OCI-LY7 (cell line): ENCODE results near the gene CFAP141. TPM values are rescaled to one million over a fixed set of nuclear protein-coding genes. Genes with fewer than 3 reads are reported as not detected.

Source experiments
- BruUV-seq: library from RNA; stranded (reverse); fragments of 400-500 nt; replicated peaks from 2 replicates; lab custom pipeline; 2021; lab: Mats Ljungman, UMichigan
- CTCF ChIA-PET: fragments of 300-600 bp; sonication (Branson Sonifier 250); formaldehyde crosslinking; loops from one replicate; lab custom pipeline; 2022; ENCODE audit warnings: antibody characterized with exemption; ENCODE audit not compliant: unreplicated experiment; lab: Charles Lee
- POLR2A ChIA-PET: fragments of 300-600 bp; sonication (Branson Sonifier 250); formaldehyde crosslinking; loops from one replicate; lab custom pipeline; 2022; ENCODE audit warnings: antibody characterized with exemption; lab: Charles Lee
- DNase-seq: peaks from one replicate; pipeline ENCODE4 v3.0.0-alpha.2; 2015; ENCODE audit warnings: low spot score
- H2AFZ ChIP-seq: fragments of 200-600 bp; sonication (generic), shearing (Covaris generic); 2 replicates; pipeline ENCODE4 v1.6.1; 2014; ENCODE audit warnings: mild to moderate bottlenecking, antibody characterized with exemption, low read length, moderate library complexity
- H3K27ac ChIP-seq: fragments of 200-600 bp; sonication (generic); 2 replicates; pipeline ENCODE4 v1.5.1; 2014; ENCODE audit warnings: mixed run types, low read depth, mild to moderate bottlenecking, moderate library complexity, low read length, inconsistent platforms; ENCODE audit not compliant: poor library complexity, severe bottlenecking
- H3K36me3 ChIP-seq: fragments of 200-600 bp; sonication (generic); 2 replicates; pipeline ENCODE4 v1.6.1; 2014; ENCODE audit warnings: mild to moderate bottlenecking, antibody characterized with exemption, low read length, moderate library complexity, mixed read lengths; ENCODE audit not compliant: insufficient read depth
- H3K4me1 ChIP-seq: fragments of 200-600 bp; sonication (generic); 2 replicates; pipeline ENCODE4 v1.5.1; 2014; ENCODE audit warnings: mild to moderate bottlenecking, low read length; ENCODE audit not compliant: insufficient read depth, poor library complexity, severe bottlenecking
- H3K4me2 ChIP-seq: fragments of 200-600 bp; sonication (generic); 2 replicates; pipeline ENCODE4 v1.6.1; 2014; ENCODE audit warnings: mild to moderate bottlenecking, low read length
- H3K4me3 ChIP-seq: fragments of 200-600 bp; sonication (generic); 2 replicates; pipeline ENCODE4 v1.5.1; 2014; ENCODE audit warnings: mild to moderate bottlenecking, low read depth, low read length; ENCODE audit not compliant: poor library complexity, severe bottlenecking
- H3K79me2 ChIP-seq: fragments of 200-600 bp; sonication (generic); 2 replicates; pipeline ENCODE4 v1.6.1; 2016; ENCODE audit warnings: low read depth, mild to moderate bottlenecking, low read length, moderate library complexity, mixed read lengths; ENCODE audit not compliant: insufficient read depth
- H3K9me2 ChIP-seq: fragments of 200-600 bp; sonication (generic); 2 replicates; pipeline ENCODE4 v1.6.1; 2016; ENCODE audit warnings: mild to moderate bottlenecking, low read length, mixed read lengths; ENCODE audit not compliant: insufficient read depth
- H3K9me3 ChIP-seq: fragments of 200-600 bp; sonication (generic); 2 replicates; pipeline ENCODE4 v1.6.1; 2014; ENCODE audit warnings: mild to moderate bottlenecking, mixed run types, low read length, mixed read lengths
- H4K20me1 ChIP-seq: fragments of 200-600 bp; sonication (generic); 2 replicates; pipeline ENCODE4 v1.6.1; 2014; ENCODE audit warnings: mild to moderate bottlenecking, antibody characterized with exemption, low read length, moderate library complexity, mixed read lengths; ENCODE audit not compliant: insufficient read depth
- EZH2phosphoT487 ChIP-seq: fragments of 200-600 bp; sonication (generic); IDR thresholded peaks from 2 replicates; pipeline ENCODE4 v1.6.1; 2018; ENCODE audit warnings: low read depth, borderline replicate concordance, mild to moderate bottlenecking, mixed run types, antibody characterized with exemption, low read length, moderate library complexity, mixed read lengths
- intact Hi-C: fragments of 100-400 bp; cut with micrococcal nuclease; formaldehyde crosslinking; loops from one replicate; pipeline ENCODE4 v1.10.0; 2022; ENCODE audit not compliant: unreplicated experiment
- total RNA-seq, 2 experiments: library from RNA; depleted of rRNA in 1 of 2; stranded (reverse); fragments of >200 nt in 1 of 2; shearing (Covaris generic) in 1 of 2; gene quantifications; 2 replicates each; pipeline ENCODE4 v1.2.3, GENCODE V29; 2014 to 2022
- TF ChIP-seq, protein P1 (sequence below): fragments of 200-600 bp; sonication (generic); conservative IDR thresholded peaks from 2 replicates; pipeline ENCODE4 v1.5.1; 2014; ENCODE audit warnings: mild to moderate bottlenecking, antibody characterized with exemption, low read length, moderate library complexity, mixed read lengths

CFAP141 gene
- total RNA-seq, 2 experiments from 2014 or later = not detected

DNA sequence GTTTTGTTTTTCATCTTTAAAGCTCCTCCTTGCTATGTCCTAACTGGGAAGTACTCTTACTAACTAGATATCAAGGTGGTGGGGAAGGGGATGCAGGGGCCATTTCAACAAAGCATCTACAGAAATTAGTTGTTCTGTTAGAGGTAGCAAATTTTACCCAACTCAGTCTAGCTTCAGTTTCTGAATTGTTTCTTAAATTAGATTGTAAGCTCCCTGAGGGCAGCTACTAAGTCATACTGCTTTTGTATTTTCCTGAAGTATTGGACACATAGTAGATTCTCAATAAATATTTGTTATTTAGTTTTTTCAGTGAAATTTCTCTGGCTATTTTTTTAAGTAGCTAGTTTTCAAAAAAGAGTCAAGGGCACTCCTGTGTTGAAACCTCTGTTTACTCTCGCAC lies 16.4 kb upstream of the CFAP141 start:
- H3K4me3 ChIP-seq = peak overlapping the region; percentile 96
- peak overlapping the region; percentile 90 for H3K4me2 ChIP-seq
- no peak for TF ChIP-seq EZH2phosphoT487
- TF ChIP-seq, protein P1, sequence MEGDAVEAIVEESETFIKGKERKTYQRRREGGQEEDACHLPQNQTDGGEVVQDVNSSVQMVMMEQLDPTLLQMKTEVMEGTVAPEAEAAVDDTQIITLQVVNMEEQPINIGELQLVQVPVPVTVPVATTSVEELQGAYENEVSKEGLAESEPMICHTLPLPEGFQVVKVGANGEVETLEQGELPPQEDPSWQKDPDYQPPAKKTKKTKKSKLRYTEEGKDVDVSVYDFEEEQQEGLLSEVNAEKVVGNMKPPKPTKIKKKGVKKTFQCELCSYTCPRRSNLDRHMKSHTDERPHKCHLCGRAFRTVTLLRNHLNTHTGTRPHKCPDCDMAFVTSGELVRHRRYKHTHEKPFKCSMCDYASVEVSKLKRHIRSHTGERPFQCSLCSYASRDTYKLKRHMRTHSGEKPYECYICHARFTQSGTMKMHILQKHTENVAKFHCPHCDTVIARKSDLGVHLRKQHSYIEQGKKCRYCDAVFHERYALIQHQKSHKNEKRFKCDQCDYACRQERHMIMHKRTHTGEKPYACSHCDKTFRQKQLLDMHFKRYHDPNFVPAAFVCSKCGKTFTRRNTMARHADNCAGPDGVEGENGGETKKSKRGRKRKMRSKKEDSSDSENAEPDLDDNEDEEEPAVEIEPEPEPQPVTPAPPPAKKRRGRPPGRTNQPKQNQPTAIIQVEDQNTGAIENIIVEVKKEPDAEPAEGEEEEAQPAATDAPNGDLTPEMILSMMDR = no peak
- H3K4me1 ChIP-seq = peaks cover 41% of the 10 kb centered on the region
- no peak for DNase-seq
- H3K9me2 ChIP-seq = no peaks in the 10 kb centered on the region
- H3K79me2 ChIP-seq = peaks cover 94% of the 10 kb centered on the region
- peaks cover 7% of the 10 kb centered on the region; the same call in 1 of the 2 replicates for H3K9me3 ChIP-seq
- ChIA-PET CTCF (interaction anchor here (1.1 to 1.2 kb wide), 2 partner anchors 44 to 49 kb away, joined by 3 read pairs; no protein-coding TSS in a partner anchor), POLR2A (interaction anchor here (0.5 to 0.7 kb wide), 3 partner anchors 10 to 955 kb away, joined by 3 to 4 read pairs (median 3); no protein-coding TSS in a partner anchor)
- no TSS peak for BruUV-seq
- peaks cover 84% of the 10 kb centered on the region for H3K36me3 ChIP-seq
- intact Hi-C loops = no loop called here
- H4K20me1 ChIP-seq = peaks cover 36% of the 10 kb centered on the region; the same call in 1 of the 2 replicates
- no peak overlapping the region for H3K27ac ChIP-seq
- no peak overlapping the region for H2AFZ ChIP-seq

DNA sequence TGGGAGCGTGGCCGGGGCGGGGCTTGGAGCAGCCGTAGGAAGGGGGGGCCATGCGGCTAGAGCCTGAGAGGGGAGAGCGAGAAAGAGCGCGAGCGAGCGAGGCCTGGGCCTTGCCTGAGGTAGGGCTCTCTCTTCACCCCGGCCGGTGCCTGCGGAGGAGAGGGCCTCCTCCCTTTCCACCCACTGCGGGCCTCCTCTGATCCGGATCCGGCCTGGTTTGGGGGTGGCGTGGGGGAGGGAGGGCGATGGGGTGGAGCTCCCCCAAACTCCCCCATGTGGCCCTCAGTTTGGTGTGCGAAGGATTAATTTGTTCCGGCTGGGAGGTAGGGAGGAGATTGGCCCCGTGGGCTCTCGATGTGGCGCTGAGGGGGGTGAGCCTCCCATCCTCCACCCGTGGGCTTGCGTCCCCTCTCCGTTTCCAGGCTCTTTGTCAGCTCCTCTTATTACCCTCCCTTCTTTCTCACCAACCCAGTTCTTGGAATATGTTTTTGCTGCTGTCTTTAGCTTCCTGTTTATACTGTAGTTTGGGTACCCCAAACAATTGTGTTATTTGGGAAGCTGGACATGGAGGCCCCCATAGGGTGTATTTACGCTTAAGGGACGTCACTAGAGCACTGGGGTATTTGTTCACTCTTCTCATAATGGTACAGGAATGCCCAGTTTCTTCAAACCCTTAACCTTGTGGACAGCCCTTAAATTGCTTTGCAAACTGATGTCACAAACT lies 15.3 kb upstream of the CFAP141 start:
- H3K79me2 ChIP-seq = peaks cover 95% of the 10 kb centered on the region
- POLR2A ChIA-PET = interaction anchor here (0.6 to 1.0 kb wide), 4 partner anchors 9 to 115 kb away, joined by 3 to 4 read pairs (median 3); no protein-coding TSS in a partner anchor
- intact Hi-C loops = loop anchor here (2.0 kb wide), 2 partner anchors 39 to 337 kb away; partner anchors contain the start of gene UBE2Q1
- CTCF ChIA-PET = interaction anchor here (0.6 to 1.2 kb wide), 2 partner anchors 45 to 722 kb away, joined by 3 read pairs; no protein-coding TSS in a partner anchor
- no peak for TF ChIP-seq EZH2phosphoT487
- TF ChIP-seq, protein P1 = no peak
- DNase-seq = peak; percentile 74
- H2AFZ ChIP-seq = no peak overlapping the region
- H3K9me3 ChIP-seq = peaks cover 7% of the 10 kb centered on the region; the same call in 1 of the 2 replicates
- H3K4me3 ChIP-seq = peak overlapping the region; percentile 96
- no TSS peak for BruUV-seq
- peaks cover 84% of the 10 kb centered on the region for H3K36me3 ChIP-seq
- peak overlapping the region; percentile 90 for H3K4me2 ChIP-seq
- peaks cover 36% of the 10 kb centered on the region; the same call in 1 of the 2 replicates for H4K20me1 ChIP-seq
- peak overlapping the region; percentile 71 for H3K27ac ChIP-seq
- peaks cover 41% of the 10 kb centered on the region for H3K4me1 ChIP-seq
- no peaks in the 10 kb centered on the region for H3K9me2 ChIP-seq
